HepG2 (cell line): ENCODE data around the gene TEX14. TPM values are rescaled to one million over a fixed set of nuclear protein-coding genes. Genes with fewer than 3 reads are reported as not detected.

Experiments used
- BRCA1 ChIP-seq: sonication (generic); formaldehyde crosslinking; IDR thresholded peaks from 2 replicates; pipeline ENCODE4 v1.4.0; 2020; ENCODE audit warnings: missing genetic modification reagents
- CAMTA2 ChIP-seq: sonication (generic); formaldehyde crosslinking; IDR thresholded peaks from 2 replicates; pipeline ENCODE4 v1.4.0; 2020; ENCODE audit warnings: mild to moderate bottlenecking, missing genetic modification reagents, borderline replicate concordance
- FOXJ3 ChIP-seq: sonication (generic); formaldehyde crosslinking; IDR thresholded peaks from 2 replicates; pipeline ENCODE4 v1.4.0; 2020; ENCODE audit warnings: missing genetic modification reagents, mild to moderate bottlenecking, borderline replicate concordance
- GFI1 ChIP-seq: sonication (generic); formaldehyde crosslinking; IDR thresholded peaks from 2 replicates; pipeline ENCODE4 v1.5.0; 2020; ENCODE audit warnings: missing genetic modification reagents, mild to moderate bottlenecking, borderline replicate concordance
- GMEB1 ChIP-seq: sonication (generic); formaldehyde crosslinking; IDR thresholded peaks from 2 replicates; pipeline ENCODE4 v1.5.1; 2020; ENCODE audit warnings: missing genetic modification reagents, mild to moderate bottlenecking, borderline replicate concordance
- HIVEP1 ChIP-seq: sonication (generic); formaldehyde crosslinking; IDR thresholded peaks from 2 replicates; pipeline ENCODE4 v1.4.0; 2020; ENCODE audit warnings: mild to moderate bottlenecking, missing genetic modification reagents
- JUND ChIP-seq: sonication (generic); formaldehyde crosslinking; IDR thresholded peaks from 2 replicates; pipeline ENCODE4 v1.8.0; 2022; ENCODE audit warnings: mild to moderate bottlenecking, missing genetic modification reagents
- MAFG ChIP-seq: sonication (generic); formaldehyde crosslinking; IDR thresholded peaks from 2 replicates; pipeline ENCODE4 v1.5.1; 2020; ENCODE audit warnings: mild to moderate bottlenecking, missing genetic modification reagents
- NBN ChIP-seq: fragments of 450-650 bp; conservative IDR thresholded peaks from 2 replicates; pipeline ENCODE4 v1.6.1; 2017
- NCOA2 ChIP-seq: sonication (generic); formaldehyde crosslinking; IDR thresholded peaks from 2 replicates; pipeline ENCODE4 v1.8.0; 2022; ENCODE audit warnings: inconsistent platforms
- NONO ChIP-seq, 2 experiments: fragments of 450-650 bp in 1 of 2; sonication (generic) in 1 of 2; formaldehyde crosslinking in 1 of 2; IDR thresholded peaks in 1 of 2; conservative IDR thresholded peaks in 1 of 2; 2 replicates each; pipeline versions ENCODE4 v1.6.1 to v1.8.0; 2017 to 2022; ENCODE audit warnings: mild to moderate bottlenecking in 1 of 2, missing genetic modification reagents in 1 of 2, moderate library complexity in 1 of 2
- NR2F2 ChIP-seq: IDR thresholded peaks from 2 replicates; pipeline ENCODE4 v1.6.1; 2012; ENCODE audit warnings: low read depth, inconsistent platforms, borderline replicate concordance
- REPIN1 ChIP-seq: sonication (generic); formaldehyde crosslinking; IDR thresholded peaks from 2 replicates; pipeline ENCODE4 v1.8.0; 2022; ENCODE audit warnings: missing genetic modification reagents, low read depth, mild to moderate bottlenecking, borderline replicate concordance
- RFX3 ChIP-seq: IDR thresholded peaks from 2 replicates; pipeline ENCODE4 v1.6.1; 2016; ENCODE audit warnings: missing biosample characterization, missing genetic modification reagents
- SNAI1 ChIP-seq: sonication (generic); formaldehyde crosslinking; IDR thresholded peaks from 2 replicates; pipeline ENCODE4 v1.5.0; 2020; ENCODE audit warnings: mild to moderate bottlenecking, missing genetic modification reagents, borderline replicate concordance
- THAP11 ChIP-seq: IDR thresholded peaks from 2 replicates; pipeline ENCODE4 v1.6.1; 2016; ENCODE audit warnings: missing biosample characterization, missing genetic modification reagents
- TOE1 ChIP-seq: sonication (generic); formaldehyde crosslinking; IDR thresholded peaks from 2 replicates; pipeline ENCODE4 v1.4.0; 2020; ENCODE audit warnings: mild to moderate bottlenecking, missing genetic modification reagents
- ZC3H13 ChIP-seq: sonication (generic); formaldehyde crosslinking; IDR thresholded peaks from 2 replicates; pipeline ENCODE4 v1.8.1; 2023; ENCODE audit warnings: mild to moderate bottlenecking, missing genetic modification reagents, moderate library complexity
- ZFP82 ChIP-seq: sonication (generic); formaldehyde crosslinking; IDR thresholded peaks from 2 replicates; pipeline ENCODE4 v1.5.1; 2020; ENCODE audit warnings: mild to moderate bottlenecking, missing genetic modification reagents, borderline replicate concordance
- ZNF101 ChIP-seq: sonication (generic); formaldehyde crosslinking; IDR thresholded peaks from 2 replicates; pipeline ENCODE4 v1.4.0; 2020; ENCODE audit warnings: mild to moderate bottlenecking, low read depth, missing genetic modification reagents, borderline replicate concordance
- ZNF251 ChIP-seq: sonication (generic); formaldehyde crosslinking; IDR thresholded peaks from 2 replicates; pipeline ENCODE4 v1.9.0; 2021; ENCODE audit warnings: mild to moderate bottlenecking, missing genetic modification reagents
- ZNF383 ChIP-seq: sonication (generic); formaldehyde crosslinking; IDR thresholded peaks from 2 replicates; pipeline ENCODE4 v1.4.0; 2020; ENCODE audit warnings: missing genetic modification reagents, mild to moderate bottlenecking, borderline replicate concordance
- ZNF496 ChIP-seq: sonication (generic); formaldehyde crosslinking; IDR thresholded peaks from 2 replicates; pipeline ENCODE4 v1.8.1; 2023; ENCODE audit warnings: mild to moderate bottlenecking, moderate library complexity, missing genetic modification reagents; ENCODE audit not compliant: insufficient replicate concordance
- ZNF552 ChIP-seq: sonication (generic); formaldehyde crosslinking; IDR thresholded peaks from 2 replicates; pipeline ENCODE4 v1.9.0; 2022; ENCODE audit warnings: missing genetic modification reagents, mild to moderate bottlenecking, borderline replicate concordance
- ZNF567 ChIP-seq: sonication (generic); formaldehyde crosslinking; IDR thresholded peaks from 2 replicates; pipeline ENCODE4 v1.8.1; 2023; ENCODE audit warnings: mild to moderate bottlenecking, missing genetic modification reagents, borderline replicate concordance
- ZNF652 ChIP-seq: IDR thresholded peaks from 2 replicates; pipeline ENCODE4 v1.6.1; 2016; ENCODE audit warnings: low read depth, borderline replicate concordance
- ZNF879 ChIP-seq: sonication (generic); formaldehyde crosslinking; IDR thresholded peaks from 2 replicates; pipeline ENCODE4 v1.8.1; 2023; ENCODE audit warnings: missing genetic modification reagents
- ZSCAN9 ChIP-seq: IDR thresholded peaks from 2 replicates; pipeline ENCODE4 v1.6.1; 2016; ENCODE audit warnings: borderline replicate concordance
- polyA plus RNA-seq, 8 experiments: library from polyadenylated mRNA; depleted of rRNA in 3 of 8; stranded (reverse) in 7 of 8; unstranded in 1 of 8; fragments of >200 nt; fragmentation: Illumina TruSeq in 4 of 8; extraction: Trizol in 4 of 8; gene quantifications; 2 replicates each; pipeline versions ENCODE4 v1.2.1 to v1.2.3, GENCODE V29; 2011 to 2016; ENCODE audit warnings: low read depth in 4 of 8, missing spikeins in 1 of 8, mixed read lengths in 1 of 8; ENCODE audit not compliant: insufficient read depth in 1 of 8
- total RNA-seq, 5 experiments: library from RNA; depleted of rRNA; stranded (reverse); fragments of >200 nt; fragmentation: Illumina TruSeq; extraction: Trizol; gene quantifications; 2 replicates each; pipeline ENCODE4 v1.2.3, GENCODE V29; 2016; ENCODE audit warnings: low read depth in 1 of 5
- TF ChIP-seq, protein P1 (sequence below): IDR thresholded peaks from 2 replicates; pipeline ENCODE4 v1.6.1; 2018; ENCODE audit warnings: missing genetic modification reagents

The TEX14 gene
- total and polyA plus RNA-seq, 2 of the 13 experiments (the other 11 are each of a cell fraction or from before 2014, with no cell fraction given), result 0.04 to 0.07 TPM

DNA sequence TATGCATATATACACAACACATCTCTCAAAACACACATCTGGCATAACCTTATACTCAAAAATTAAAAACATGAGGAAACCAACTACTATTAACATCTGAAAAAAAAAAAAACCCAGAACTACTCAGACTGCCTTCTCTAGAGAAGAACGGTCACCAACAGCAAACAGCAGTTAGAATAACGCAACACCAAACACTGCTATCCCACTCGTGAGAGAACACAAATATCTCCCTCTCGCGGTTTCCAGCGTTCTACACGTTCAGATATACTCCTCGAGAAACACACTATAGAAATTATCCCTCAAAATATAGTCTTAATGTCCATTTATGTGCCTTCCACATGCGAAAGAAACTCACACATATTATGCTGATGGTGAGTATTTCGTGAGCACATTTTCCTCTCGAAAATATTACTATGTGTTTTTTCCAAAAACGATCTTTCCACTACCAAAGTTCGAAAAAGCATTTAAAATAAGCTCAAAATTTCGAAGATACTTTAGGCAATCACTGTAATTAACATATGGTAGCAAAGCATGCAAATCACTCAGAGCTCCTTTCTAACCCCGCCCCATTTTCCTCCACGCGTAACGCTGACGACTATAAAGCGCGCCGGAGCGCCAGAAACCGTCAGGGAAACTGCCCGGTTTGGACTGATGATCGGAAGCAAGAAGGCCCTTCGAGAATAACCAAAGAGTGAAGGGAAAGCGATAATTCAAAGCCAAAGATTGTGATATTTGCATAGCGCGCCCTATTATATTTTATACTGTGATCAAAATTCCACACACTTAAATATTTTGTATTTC lies 60.1 kb downstream of the TEX14 start (continued):
- TF ChIP-seq GFI1 (CRISPR knock-in tag) (peak; percentile 45; the same call in 1 of the 2 replicates), SNAI1 (CRISPR knock-in tag) (0 out of 2 replicates have a peak, but pooled peaks have one; percentile 53), ZNF101 (peak; percentile 78; the same call in 1 of the 2 replicates), ZFP82 (CRISPR knock-in tag) (no peak), FOXJ3 (CRISPR knock-in tag) (peak; percentile 88), RFX3 (no peak), NONO (IDR thresholded peaks at IDR 0.05) (peak; percentile 100), NONO (CRISPR knock-in tag; conservative IDR thresholded peaks at IDR 0.05) (peak; percentile 100), ZNF251 (CRISPR knock-in tag) (no peak), NR2F2 (peak; percentile 88), ZNF383 (CRISPR knock-in tag) (no peak), NBN (peak; percentile 97), JUND (CRISPR knock-in tag) (no peak), MAFG (CRISPR knock-in tag) (no peak), ZSCAN9 (peak; percentile 99), BRCA1 (CRISPR knock-in tag) (peak; percentile 98), TOE1 (CRISPR knock-in tag) (peak; percentile 99), ZNF652 (CRISPR knock-in tag) (peak; percentile 76), ZC3H13 (peak; percentile 96), ZNF552 (CRISPR knock-in tag) (peak; percentile 85; the same call in 1 of the 2 replicates), ZNF879 (CRISPR knock-in tag) (peak; percentile 90; the same call in 1 of the 2 replicates), CAMTA2 (CRISPR knock-in tag) (no peak), ZNF567 (0 out of 2 replicates have a peak, but pooled peaks have one; percentile 87), NCOA2 (CRISPR knock-in tag) (peak; percentile 84), HIVEP1 (CRISPR knock-in tag) (no peak), GMEB1 (CRISPR knock-in tag) (no peak; the same call in 1 of the 2 replicates), REPIN1 (CRISPR knock-in tag) (peak; percentile 87), THAP11 (CRISPR knock-in tag) (peak; percentile 82), ZNF496 (CRISPR knock-in tag) (no peak)
- TF ChIP-seq, protein P1, sequence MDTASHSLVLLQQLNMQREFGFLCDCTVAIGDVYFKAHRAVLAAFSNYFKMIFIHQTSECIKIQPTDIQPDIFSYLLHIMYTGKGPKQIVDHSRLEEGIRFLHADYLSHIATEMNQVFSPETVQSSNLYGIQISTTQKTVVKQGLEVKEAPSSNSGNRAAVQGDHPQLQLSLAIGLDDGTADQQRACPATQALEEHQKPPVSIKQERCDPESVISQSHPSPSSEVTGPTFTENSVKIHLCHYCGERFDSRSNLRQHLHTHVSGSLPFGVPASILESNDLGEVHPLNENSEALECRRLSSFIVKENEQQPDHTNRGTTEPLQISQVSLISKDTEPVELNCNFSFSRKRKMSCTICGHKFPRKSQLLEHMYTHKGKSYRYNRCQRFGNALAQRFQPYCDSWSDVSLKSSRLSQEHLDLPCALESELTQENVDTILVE, result peak; percentile 88; the same call in 1 of the 2 replicates
